HepG2 (cell line): ENCODE data around the gene KCNK10. TPM values are rescaled to one million over a fixed set of nuclear protein-coding genes. Genes with fewer than 3 reads are reported as not detected.

Experiments
- ATAC-seq: fragments of 200-7000 bp; cut with Tn5 transposase; 3 replicates; pipeline ENCODE4 v1.9.1; 2020; ENCODE audit warnings: mild to moderate bottlenecking, moderate library complexity
- BruUV-seq: library from RNA; stranded (reverse); fragments of 400-500 nt; replicated peaks from 2 replicates; lab custom pipeline; 2021; lab: Mats Ljungman, UMichigan
- CTCF ChIA-PET: fragments of 300-600 bp; formaldehyde crosslinking; extraction: SDS; loops from one replicate; lab custom pipeline; 2021; ENCODE audit warnings: low total read pairs, inconsistent platforms, low intra/inter-chr PET ratio; lab: Yijun Ruan, JAX
- POLR2A ChIA-PET: fragments of 350-600 bp; sonication (Branson Sonifier 250); formaldehyde crosslinking; loops from one replicate; lab custom pipeline; 2020; ENCODE audit warnings: antibody characterized with exemption, inconsistent platforms; lab: Yijun Ruan, JAX
- DNase-seq: peaks from one replicate; pipeline ENCODE4 v3.0.0-alpha.2; 2015; ENCODE audit warnings: low spot score
- FAIRE-seq: peaks from 3 replicates; lab custom pipeline; 2011; peaks lifted over from hg19 to GRCh38; lab: Jason Lieb, UNC
- H2AFZ ChIP-seq: one replicate; pipeline ENCODE4 v1.6.1; 2011; ENCODE audit warnings: low read length, inconsistent platforms
- H3K27ac ChIP-seq: fragments of 300-600 bp; 3 replicates; pipeline ENCODE4 v1.8.0; 2011; ENCODE audit warnings: mixed run types, mild to moderate bottlenecking, mixed read lengths, low read length, inconsistent platforms; ENCODE audit not compliant: insufficient read depth; ENCODE audit errors: extremely low read length
- H3K27me3 ChIP-seq, 2 experiments: fragments of 200-600 bp in 1 of 2; 2 replicates in 1 of 2; 3 replicates in 1 of 2; pipeline versions ENCODE4 v1.6.0 to v1.8.0; 2011; ENCODE audit warnings: low read length in 2 of 2, mild to moderate bottlenecking in 2 of 2, moderate library complexity in 2 of 2, inconsistent platforms in 1 of 2; ENCODE audit not compliant: insufficient read depth in 2 of 2, control insufficient read depth in 1 of 2
- H3K36me3 ChIP-seq, 2 experiments: fragments of 200-600 bp in 1 of 2; replicated peaks in 1 of 2; 2 replicates in 1 of 2; 3 replicates in 1 of 2; pipeline versions ENCODE4 v1.5.1 to v1.8.0; 2011; ENCODE audit warnings: low read length in 2 of 2, inconsistent platforms in 1 of 2; ENCODE audit not compliant: insufficient read depth in 2 of 2, control insufficient read depth in 1 of 2
- H3K4me1 ChIP-seq: 2 replicates; pipeline ENCODE4 v1.5.1; 2012; ENCODE audit warnings: low read length, inconsistent platforms; ENCODE audit not compliant: insufficient read depth
- H3K4me2 ChIP-seq: 2 replicates; pipeline ENCODE4 v1.6.0; 2011; ENCODE audit warnings: low read depth, low read length, inconsistent platforms
- H3K4me3 ChIP-seq, 3 experiments: fragments of 200-600 bp in 1 of 3; sonication (generic), shearing (Covaris generic) in 1 of 3; replicated peaks in 1 of 3; 2 replicates each; pipeline ENCODE4 v1.5.1; 2011 to 2016; ENCODE audit warnings: low read length in 3 of 3, inconsistent platforms in 2 of 3, low read depth in 2 of 3, mild to moderate bottlenecking in 2 of 3, control low read depth in 1 of 3, mixed read lengths in 1 of 3; ENCODE audit not compliant: insufficient read depth in 1 of 3
- H3K79me2 ChIP-seq: one replicate; pipeline ENCODE4 v1.6.1; 2011; ENCODE audit warnings: low read length, inconsistent platforms; ENCODE audit not compliant: insufficient read depth
- H3K9ac ChIP-seq: 2 replicates; pipeline ENCODE4 v1.6.0; 2011; ENCODE audit warnings: mild to moderate bottlenecking, low read depth, low read length, inconsistent platforms; ENCODE audit not compliant: insufficient read depth
- H3K9me3 ChIP-seq: 2 replicates; pipeline ENCODE4 v1.5.1; 2012; ENCODE audit warnings: mild to moderate bottlenecking, low read length
- H4K20me1 ChIP-seq: 2 replicates; pipeline ENCODE4 v1.6.0; 2011; ENCODE audit warnings: inconsistent platforms, mild to moderate bottlenecking, low read length, moderate library complexity; ENCODE audit not compliant: insufficient read depth
- ATRX ChIP-seq: sonication (generic); formaldehyde crosslinking; IDR thresholded peaks from 2 replicates; pipeline ENCODE4 v1.4.0; 2020; ENCODE audit warnings: missing genetic modification reagents, borderline replicate concordance
- CHCHD3 ChIP-seq: sonication (generic); formaldehyde crosslinking; IDR thresholded peaks from 2 replicates; pipeline ENCODE4 v1.8.0; 2022; ENCODE audit warnings: mild to moderate bottlenecking, missing genetic modification reagents, moderate library complexity
- CREB1 ChIP-seq, 2 experiments: fragments of 450-650 bp in 1 of 2; IDR thresholded peaks; 2 replicates each; pipeline ENCODE4 v1.6.1; 2016 to 2017; ENCODE audit warnings: control low read depth in 1 of 2, mild to moderate bottlenecking in 1 of 2, missing compliant biosample characterization in 1 of 2, missing genetic modification characterization in 1 of 2
- FOXM1 ChIP-seq: sonication (generic); formaldehyde crosslinking; IDR thresholded peaks from 2 replicates; pipeline ENCODE4 v1.5.0; 2020; ENCODE audit warnings: missing genetic modification reagents
- KAT7 ChIP-seq: IDR thresholded peaks from 2 replicates; pipeline ENCODE4 v1.6.1; 2018; ENCODE audit warnings: borderline replicate concordance, missing compliant biosample characterization
- KLF9 ChIP-seq: IDR thresholded peaks from 2 replicates; pipeline ENCODE4 v1.6.1; 2016; ENCODE audit warnings: low read depth
- THAP8 ChIP-seq: sonication (generic); formaldehyde crosslinking; IDR thresholded peaks from 2 replicates; pipeline ENCODE4 v1.5.1; 2020; ENCODE audit warnings: missing genetic modification reagents, mild to moderate bottlenecking, borderline replicate concordance
- ZNF510 ChIP-seq: sonication (generic); formaldehyde crosslinking; IDR thresholded peaks from 2 replicates; pipeline ENCODE4 v1.4.0; 2020; ENCODE audit warnings: low read depth, mild to moderate bottlenecking, missing genetic modification reagents
- ZNF660 ChIP-seq: sonication (generic); formaldehyde crosslinking; IDR thresholded peaks from 2 replicates; pipeline ENCODE4 v1.5.1; 2020; ENCODE audit warnings: mild to moderate bottlenecking, low read depth, missing genetic modification reagents, borderline replicate concordance
- ZNF709 ChIP-seq: sonication (generic); formaldehyde crosslinking; IDR thresholded peaks from 2 replicates; pipeline ENCODE4 v1.5.0; 2020; ENCODE audit warnings: mild to moderate bottlenecking, missing genetic modification reagents
- ZNF740 ChIP-seq: sonication (generic); formaldehyde crosslinking; IDR thresholded peaks from 2 replicates; pipeline ENCODE4 v1.4.0; 2020; ENCODE audit warnings: missing genetic modification reagents
- ZNF790 ChIP-seq: sonication (generic); formaldehyde crosslinking; IDR thresholded peaks from 2 replicates; pipeline ENCODE4 v1.8.0; 2022; ENCODE audit warnings: missing genetic modification reagents, mild to moderate bottlenecking, borderline replicate concordance
- ZNF879 ChIP-seq: sonication (generic); formaldehyde crosslinking; IDR thresholded peaks from 2 replicates; pipeline ENCODE4 v1.8.1; 2023; ENCODE audit warnings: missing genetic modification reagents
- WGBS: methylation state at CpG from one replicate; pipeline ENCODE4 v1.1.6; 2017; ENCODE audit warnings: low lambda C conversion rate; 5-methylcytosine and 5-hydroxymethylcytosine counted together
- in situ Hi-C: cut with HindIII; loops from 2 replicates; pipeline ENCODE4 v1.10.0; 2017; ENCODE audit warnings: low pct_unique_long_range_greater_than_20kb; ENCODE audit not compliant: extremely low pct_ligation_motif_present
- intact Hi-C: fragments of 100-400 bp; cut with micrococcal nuclease; formaldehyde crosslinking; loops from one replicate; pipeline ENCODE4 v1.10.0; 2022; ENCODE audit not compliant: unreplicated experiment
- polyA plus RNA-seq, 8 experiments: library from polyadenylated mRNA; depleted of rRNA in 3 of 8; stranded (reverse) in 7 of 8; unstranded in 1 of 8; fragments of >200 nt; fragmentation: Illumina TruSeq in 4 of 8; extraction: Trizol in 4 of 8; gene quantifications; 2 replicates each; pipeline versions ENCODE4 v1.2.1 to v1.2.3, GENCODE V29; 2011 to 2016; ENCODE audit warnings: low read depth in 4 of 8, missing spikeins in 1 of 8, mixed read lengths in 1 of 8; ENCODE audit not compliant: insufficient read depth in 1 of 8
- total RNA-seq, 5 experiments: library from RNA; depleted of rRNA; stranded (reverse); fragments of >200 nt; fragmentation: Illumina TruSeq; extraction: Trizol; gene quantifications; 2 replicates each; pipeline ENCODE4 v1.2.3, GENCODE V29; 2016; ENCODE audit warnings: low read depth in 1 of 5

Gene KCNK10
- total and polyA plus RNA-seq, 2 of the 13 experiments (the other 11 are each of a cell fraction or from before 2014, with no cell fraction given): not detected

GRCh38 chr14:88245321-88245720, 77.7 kb downstream of the KCNK10 start:
- no peak for FAIRE-seq
- intact Hi-C loops: no loop called here

GRCh38 chr14:88243946-88244345, 79.1 kb downstream of the KCNK10 start:
- no peaks in the 10 kb centered on the region for H3K36me3 ChIP-seq
- H2AFZ ChIP-seq: no peak overlapping the region
- H3K4me2 ChIP-seq: no peak overlapping the region
- no peaks in the 10 kb centered on the region for H3K9me3 ChIP-seq
- ATAC-seq: no peak
- FAIRE-seq: no peak
- H3K27ac ChIP-seq: no peak overlapping the region
- H4K20me1 ChIP-seq: no peaks in the 10 kb centered on the region
- DNase-seq: no peak
- WGBS: 18% methylated on average over 4 of the region's 4 CpGs
- H3K79me2 ChIP-seq: no peaks in the 10 kb centered on the region
- in situ Hi-C loops: no loop called here
- H3K4me3 ChIP-seq: no peak overlapping the region
- ChIA-PET CTCF (no interaction called here), POLR2A (no interaction called here)
- BruUV-seq: no TSS peak
- H3K27me3 ChIP-seq: peaks cover 0 to 25% of the 10 kb centered on the region in 2 experiments; a peak in 2 of 5 replicates
- intact Hi-C loops: no loop called here
- TF ChIP-seq ZNF510 (CRISPR knock-in tag) (no peak), FOXM1 (CRISPR knock-in tag) (no peak), THAP8 (CRISPR knock-in tag) (no peak), ATRX (no peak), KAT7 (no peak)
- H3K4me1 ChIP-seq: peaks cover 6% of the 10 kb centered on the region; the same call in 1 of the 2 replicates
- H3K9ac ChIP-seq: no peak overlapping the region

More at GRCh38 chr14:88245321-88245720, 77.7 kb downstream of the KCNK10 start:
- no TSS peak for BruUV-seq
- WGBS: 21% methylated on average over 8 of the region's 8 CpGs
- POLR2A ChIA-PET: no interaction called here
- in situ Hi-C loops: no loop called here
- TF ChIP-seq ZNF740 (no peak), CHCHD3 (CRISPR knock-in tag) (no peak), CREB1 (IDR thresholded peaks at IDR 0.05) (no peak), CREB1 (CRISPR knock-in tag; IDR thresholded peaks at IDR 0.05) (no peak), ZNF790 (CRISPR knock-in tag) (no peak), ZNF879 (CRISPR knock-in tag) (no peak), ZNF660 (CRISPR knock-in tag) (no peak), ZNF709 (no peak), KLF9 (no peak)
- H2AFZ ChIP-seq: no peak overlapping the region
- no peaks in the 10 kb centered on the region for H3K79me2 ChIP-seq
- H3K9ac ChIP-seq: no peak overlapping the region
- no peak overlapping the region for H3K4me3 ChIP-seq
- H3K4me2 ChIP-seq: no peak overlapping the region
- CTCF ChIA-PET: no interaction called here
- peaks cover 0 to 24% of the 10 kb centered on the region in 2 experiments; a peak in 2 of 5 replicates for H3K27me3 ChIP-seq
- ATAC-seq (no peak), DNase-seq (no peak)
- H3K36me3 ChIP-seq: no peaks in the 10 kb centered on the region
- no peak overlapping the region for H3K27ac ChIP-seq
- no peaks in the 10 kb centered on the region for H4K20me1 ChIP-seq
- H3K9me3 ChIP-seq: no peaks in the 10 kb centered on the region
- peaks cover 6% of the 10 kb centered on the region; the same call in 1 of the 2 replicates for H3K4me1 ChIP-seq
